DND-41 (cell line): ENCODE measurements around the gene NRXN2.

Experiments used
- EZH2 ChIP-seq: IDR thresholded peaks from 3 replicates; pipeline ENCODE4 v1.6.1; 2012; ENCODE audit warnings: borderline replicate concordance, low read depth, mild to moderate bottlenecking, moderate library complexity, low read length, inconsistent platforms; ENCODE audit not compliant: severe bottlenecking
- TF ChIP-seq, protein P1 (sequence below): IDR thresholded peaks from 2 replicates; pipeline ENCODE4 v1.5.1; 2012; ENCODE audit warnings: borderline replicate concordance, low read length, moderate library complexity, mild to moderate bottlenecking; ENCODE audit not compliant: poor library complexity, severe bottlenecking; ENCODE audit errors: extremely low read depth

DNA sequence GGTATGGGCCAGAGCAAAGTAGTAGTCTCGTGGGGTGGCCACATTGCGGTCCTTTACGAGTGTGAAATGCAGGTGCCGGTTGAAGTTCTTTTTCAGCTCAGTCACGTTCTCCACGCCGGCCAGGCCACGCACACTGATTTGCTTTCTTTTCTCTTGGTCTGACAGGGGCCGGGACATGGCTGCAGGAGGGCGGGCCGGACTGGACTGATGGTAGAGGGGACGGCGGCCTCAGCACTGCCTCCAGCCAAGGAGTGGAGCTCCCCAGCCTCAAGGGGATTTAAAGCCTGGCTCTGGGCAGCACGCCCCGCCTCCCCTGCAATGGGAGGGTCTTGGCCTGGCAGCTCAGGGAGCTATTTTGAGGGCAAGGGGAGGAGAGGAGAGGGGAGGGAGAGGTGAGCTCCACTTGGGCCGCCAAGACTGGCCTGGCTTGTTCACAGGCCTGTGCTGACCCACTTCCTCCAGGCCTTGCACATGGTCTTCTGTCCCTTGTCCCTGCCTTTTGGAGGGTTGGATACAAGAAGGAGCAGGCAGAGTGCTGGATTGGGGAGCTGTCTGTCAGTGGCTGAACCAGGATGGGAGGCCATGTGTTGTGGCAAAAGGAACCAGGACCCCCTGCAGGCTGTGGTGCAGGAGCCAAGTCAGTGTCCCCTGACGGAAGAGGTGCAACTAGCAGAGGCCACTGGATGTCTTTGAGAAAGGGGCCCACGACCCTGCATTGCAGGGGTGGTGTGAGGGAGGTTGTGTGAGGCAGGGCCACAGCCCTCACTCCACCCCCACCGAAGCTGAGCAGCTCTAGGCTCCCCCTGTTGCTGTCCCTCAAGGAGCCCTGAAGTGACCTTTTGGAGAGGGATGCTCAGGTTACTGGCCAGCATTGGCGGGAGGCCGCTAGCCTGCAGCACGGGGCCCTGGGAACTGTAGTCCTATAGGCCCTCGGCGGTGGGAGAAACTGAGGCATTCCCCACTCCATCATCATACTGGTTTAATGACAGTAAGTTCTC is 37.0 kb upstream of the NRXN2 start, which contains the start of gene PYGM:
- TF ChIP-seq, protein P1, sequence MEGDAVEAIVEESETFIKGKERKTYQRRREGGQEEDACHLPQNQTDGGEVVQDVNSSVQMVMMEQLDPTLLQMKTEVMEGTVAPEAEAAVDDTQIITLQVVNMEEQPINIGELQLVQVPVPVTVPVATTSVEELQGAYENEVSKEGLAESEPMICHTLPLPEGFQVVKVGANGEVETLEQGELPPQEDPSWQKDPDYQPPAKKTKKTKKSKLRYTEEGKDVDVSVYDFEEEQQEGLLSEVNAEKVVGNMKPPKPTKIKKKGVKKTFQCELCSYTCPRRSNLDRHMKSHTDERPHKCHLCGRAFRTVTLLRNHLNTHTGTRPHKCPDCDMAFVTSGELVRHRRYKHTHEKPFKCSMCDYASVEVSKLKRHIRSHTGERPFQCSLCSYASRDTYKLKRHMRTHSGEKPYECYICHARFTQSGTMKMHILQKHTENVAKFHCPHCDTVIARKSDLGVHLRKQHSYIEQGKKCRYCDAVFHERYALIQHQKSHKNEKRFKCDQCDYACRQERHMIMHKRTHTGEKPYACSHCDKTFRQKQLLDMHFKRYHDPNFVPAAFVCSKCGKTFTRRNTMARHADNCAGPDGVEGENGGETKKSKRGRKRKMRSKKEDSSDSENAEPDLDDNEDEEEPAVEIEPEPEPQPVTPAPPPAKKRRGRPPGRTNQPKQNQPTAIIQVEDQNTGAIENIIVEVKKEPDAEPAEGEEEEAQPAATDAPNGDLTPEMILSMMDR, result no peak
- no peak for TF ChIP-seq EZH2
